GM12878 (cell line): Measurements from ENCODE around the gene DNAAF9. TPM values are rescaled to one million over a fixed set of nuclear protein-coding genes. Genes with fewer than 3 reads are reported as not detected.

Experiments
- ATAC-seq: fragments of 200-7000 bp; cut with Tn5 transposase; 3 replicates; pipeline ENCODE4 v1.9.1; 2020; ENCODE audit warnings: mild to moderate bottlenecking, moderate library complexity
- BruUV-seq: library from RNA; stranded (reverse); fragments of 400-500 nt; replicated peaks from 2 replicates; lab custom pipeline; 2021; lab: Mats Ljungman, UMichigan
- CTCF ChIA-PET: fragments of 300-600 bp; sonication (Branson Sonifier 250); formaldehyde crosslinking; extraction: SDS; loops from one replicate; lab custom pipeline; 2021; ENCODE audit warnings: inconsistent platforms; lab: Yijun Ruan, JAX
- POLR2A ChIA-PET: fragments of 350-600 bp; formaldehyde crosslinking; extraction: SDS; loops from one replicate; lab custom pipeline; 2021; ENCODE audit warnings: inconsistent platforms; lab: Charles Lee
- RAD21 ChIA-PET: fragments of 300-600 bp; sonication (Branson Sonifier 250); formaldehyde crosslinking; loops from one replicate; lab custom pipeline; 2023; ENCODE audit warnings: antibody characterized with exemption; ENCODE audit not compliant: unreplicated experiment; lab: Charles Lee
- SMC1A ChIA-PET: fragments of 300-600 bp; sonication (Branson Sonifier 250); formaldehyde crosslinking; loops from one replicate; lab custom pipeline; 2023; ENCODE audit not compliant: unreplicated experiment, uncharacterized antibody; lab: Charles Lee
- DNase-seq: peaks from one replicate; pipeline ENCODE4 v3.0.0-alpha.2; 2011; ENCODE audit warnings: low read depth, low spot score
- FAIRE-seq: peaks from 3 replicates; lab custom pipeline; 2011; peaks lifted over from hg19 to GRCh38; lab: Jason Lieb, UNC
- H2AFZ ChIP-seq: 2 replicates; pipeline ENCODE4 v1.6.0; 2011; ENCODE audit warnings: low read depth, low read length, control low read depth; ENCODE audit not compliant: control insufficient read depth
- H3K27ac ChIP-seq: 2 replicates; pipeline ENCODE4 v1.5.1; 2011; ENCODE audit warnings: control low read depth; ENCODE audit not compliant: control insufficient read depth, insufficient read depth
- H3K27me3 ChIP-seq, 2 experiments: replicated peaks in 1 of 2; 2 replicates each; pipeline versions ENCODE4 v1.6.0 to v1.6.1; 2011; ENCODE audit warnings: low read length in 1 of 2; ENCODE audit not compliant: control insufficient read depth in 2 of 2, insufficient read depth in 2 of 2
- H3K36me3 ChIP-seq, 2 experiments: 2 replicates each; pipeline ENCODE4 v1.5.1; 2011; ENCODE audit warnings: low read length in 1 of 2; ENCODE audit not compliant: control insufficient read depth in 2 of 2, insufficient read depth in 2 of 2
- H3K4me1 ChIP-seq: 2 replicates; pipeline ENCODE4 v1.6.1; 2011; ENCODE audit warnings: mild to moderate bottlenecking, low read length, moderate library complexity, mixed read lengths; ENCODE audit not compliant: control insufficient read depth, insufficient read depth
- H3K4me2 ChIP-seq: 2 replicates; pipeline ENCODE4 v1.6.0; 2011; ENCODE audit warnings: control low read depth; ENCODE audit not compliant: control insufficient read depth, insufficient read depth
- H3K4me3 ChIP-seq: fragments of 200-600 bp; sonication (generic); 2 replicates; pipeline ENCODE4 v1.5.1; 2016
- H3K79me2 ChIP-seq: 2 replicates; pipeline ENCODE4 v1.6.0; 2011; ENCODE audit warnings: low read length; ENCODE audit not compliant: control insufficient read depth, insufficient read depth
- H3K9ac ChIP-seq: 2 replicates; pipeline ENCODE4 v1.8.0; 2011; ENCODE audit warnings: low read length, control low read depth, mixed read lengths; ENCODE audit not compliant: control insufficient read depth, insufficient read depth
- H3K9me3 ChIP-seq: replicated peaks from 3 replicates; pipeline ENCODE4 v1.5.1; 2011; ENCODE audit warnings: mild to moderate bottlenecking, low read length; ENCODE audit not compliant: control insufficient read depth, insufficient read depth
- H4K20me1 ChIP-seq: 2 replicates; pipeline ENCODE4 v1.6.0; 2011; ENCODE audit not compliant: control insufficient read depth, insufficient read depth
- BRCA1 ChIP-seq: IDR thresholded peaks from 2 replicates; pipeline ENCODE4 v1.6.1; 2011; ENCODE audit warnings: low read depth, low read length, improper control_type of control experiment
- CHD1 ChIP-seq: IDR thresholded peaks from 2 replicates; pipeline ENCODE4 v1.6.1; 2012; ENCODE audit warnings: low read depth, low read length, improper control_type of control experiment
- EED ChIP-seq: sonication (generic); IDR thresholded peaks from 2 replicates; pipeline ENCODE4 v1.6.1; 2016; ENCODE audit warnings: antibody characterized with exemption, low read depth
- FOXM1 ChIP-seq: IDR thresholded peaks from 2 replicates; pipeline ENCODE4 v1.6.1; 2012; ENCODE audit warnings: low read depth, mild to moderate bottlenecking, inconsistent platforms, low read length, moderate library complexity
- GATAD2B ChIP-seq: fragments of 450-650 bp; conservative IDR thresholded peaks from 2 replicates; pipeline ENCODE4 v1.6.1; 2017; ENCODE audit warnings: low read depth, mild to moderate bottlenecking, moderate library complexity
- HCFC1 ChIP-seq: fragments of 150-350 bp; IDR thresholded peaks from 2 replicates; pipeline ENCODE4 v1.6.1; 2014; ENCODE audit warnings: low read length
- HDGF ChIP-seq: fragments of 450-650 bp; IDR thresholded peaks from 2 replicates; pipeline ENCODE4 v1.6.1; 2016; ENCODE audit warnings: antibody characterized with exemption
- IKZF2 ChIP-seq, 2 experiments: fragments of 450-650 bp; IDR thresholded peaks; 2 replicates each; pipeline ENCODE4 v1.6.1; 2017; ENCODE audit warnings: mild to moderate bottlenecking in 2 of 2, moderate library complexity in 2 of 2
- KAT2A ChIP-seq: conservative IDR thresholded peaks from 2 replicates; pipeline ENCODE4 v1.6.1; 2011; ENCODE audit warnings: low read depth, low read length; ENCODE audit not compliant: control insufficient read depth
- MEF2A ChIP-seq: IDR thresholded peaks from 2 replicates; pipeline ENCODE4 v1.6.1; 2011; ENCODE audit warnings: low read depth, mild to moderate bottlenecking, low read length, moderate library complexity; ENCODE audit not compliant: insufficient read depth
- MTA3 ChIP-seq: IDR thresholded peaks from 2 replicates; pipeline ENCODE4 v1.6.1; 2012; ENCODE audit warnings: low read length, inconsistent platforms, borderline replicate concordance
- RUNX3 ChIP-seq: IDR thresholded peaks from 2 replicates; pipeline ENCODE4 v1.6.1; 2012; ENCODE audit warnings: low read length, inconsistent platforms
- SMAD1 ChIP-seq: fragments of 450-650 bp; IDR thresholded peaks from 2 replicates; pipeline ENCODE4 v1.6.1; 2018; ENCODE audit warnings: mild to moderate bottlenecking, low read depth; ENCODE audit not compliant: partially characterized antibody
- SP1 ChIP-seq: IDR thresholded peaks from one replicate; pipeline ENCODE4 v1.6.1; 2011; ENCODE audit warnings: low read depth, low read length
- TCF3 ChIP-seq: IDR thresholded peaks from 2 replicates; pipeline ENCODE4 v1.6.1; 2012; ENCODE audit warnings: low read depth, mild to moderate bottlenecking, low read length, borderline replicate concordance; ENCODE audit not compliant: insufficient read depth
- ZNF217 ChIP-seq: fragments of 450-650 bp; IDR thresholded peaks from 2 replicates; pipeline ENCODE4 v1.6.1; 2017; ENCODE audit warnings: antibody characterized with exemption, mild to moderate bottlenecking
- ZNF24 ChIP-seq: fragments of 450-650 bp; IDR thresholded peaks from 2 replicates; pipeline ENCODE4 v1.6.1; 2017; ENCODE audit warnings: antibody characterized with exemption, mild to moderate bottlenecking
- ZNF384 ChIP-seq: IDR thresholded peaks from 2 replicates; pipeline ENCODE4 v1.6.1; 2012; ENCODE audit warnings: low read depth, mild to moderate bottlenecking, low read length, improper control_type of control experiment, borderline replicate concordance
- WGBS: methylation state at CpG from one replicate; pipeline ENCODE4 v1.1.6; 2016; ENCODE audit warnings: low lambda C conversion rate; ENCODE audit not compliant: insufficient replicate concordance, insufficient coverage; ENCODE audit errors: missing lambda C conversion rate; 5-methylcytosine and 5-hydroxymethylcytosine counted together
- in situ Hi-C: fragments of 300-500 bp; cut with MboI; formaldehyde crosslinking; loops from 9 replicates; pipeline ENCODE4 v1.14.3; 2018; ENCODE audit warnings: mixed read lengths
- intact Hi-C: fragments of 100-400 bp; cut with micrococcal nuclease; formaldehyde crosslinking; loops from one replicate; pipeline ENCODE4 v1.14.2; 2022; ENCODE audit not compliant: unreplicated experiment
- polyA plus RNA-seq, 11 experiments: library from polyadenylated mRNA; depleted of rRNA in 4 of 11; unstranded in 6 of 11; stranded (reverse) in 5 of 11; fragments of >200 nt; fragmentation: Nextera tagmentation in 4 of 11; fragmentation: Illumina TruSeq in 1 of 11; extraction: Ambion mirVana in 4 of 11; extraction: Trizol in 1 of 11; gene quantifications; 1 replicate in 1 of 11; 2 replicates in 10 of 11; pipeline versions ENCODE4 v1.2.1 to v1.2.3, GENCODE V29; 2011 to 2016; ENCODE audit warnings: inconsistent platforms in 2 of 11, missing spikeins in 2 of 11, low read depth in 1 of 11
- total RNA-seq, 4 experiments: library from RNA; depleted of rRNA in 3 of 4; stranded (reverse); fragments of >200 nt in 3 of 4; fragmentation: Illumina TruSeq in 1 of 4; extraction: Trizol in 1 of 4; gene quantifications; 2 replicates each; pipeline versions ENCODE4 v1.2.1 to v1.2.3, GENCODE V29; 2013 to 2021
- TF ChIP-seq, protein P1 (sequence below): fragments of 450-650 bp; formaldehyde crosslinking; IDR thresholded peaks from 2 replicates; pipeline ENCODE4 v1.4.0; 2020; ENCODE audit warnings: mild to moderate bottlenecking, moderate library complexity
- TF ChIP-seq, protein P2 (sequence below): fragments of 450-650 bp; IDR thresholded peaks from 2 replicates; pipeline ENCODE4 v1.6.1; 2017; ENCODE audit warnings: mild to moderate bottlenecking

The DNAAF9 gene
- total and polyA plus RNA-seq, 10 of the 15 experiments (the other 5 are each of a cell fraction or from before 2014, with no cell fraction given): 0.08 to 2.1 (median 1.3) TPM

DNA sequence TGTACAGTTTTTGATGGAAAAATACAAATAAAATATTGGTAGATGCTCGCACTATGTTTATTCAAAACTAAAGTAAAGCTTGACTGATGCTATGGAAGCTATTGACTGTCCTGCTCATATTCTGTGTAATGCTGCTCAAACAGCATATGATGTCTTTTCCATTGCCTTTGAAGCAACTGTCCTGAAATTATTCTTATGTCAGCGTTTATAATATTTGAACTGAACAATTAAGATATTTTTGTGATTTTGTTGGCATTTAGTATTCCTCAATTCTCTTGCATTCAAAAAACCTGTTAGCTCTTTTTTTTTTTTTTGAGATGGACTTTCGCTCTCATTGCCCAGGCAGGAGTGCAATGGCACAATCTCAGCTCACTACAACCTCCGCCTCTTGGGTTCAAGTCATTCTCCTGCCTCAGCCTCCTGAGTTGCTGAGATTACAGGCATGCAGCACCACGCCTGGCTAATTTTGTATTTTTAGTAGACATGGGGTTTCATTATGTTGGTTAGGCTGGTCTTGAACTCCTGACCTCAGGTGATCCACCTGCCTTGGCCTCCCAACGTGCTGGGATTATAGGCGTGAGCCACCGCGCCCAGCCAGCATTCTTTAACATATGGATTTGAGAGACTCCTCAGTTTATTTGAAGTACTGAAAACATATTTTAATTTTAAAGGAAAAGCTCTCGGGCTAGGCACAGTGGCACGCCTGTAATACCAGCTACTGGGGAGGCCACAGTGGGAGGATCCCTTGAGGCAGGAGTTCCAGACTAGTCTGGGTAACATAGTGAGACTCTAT lies 5.3 kb upstream of the DNAAF9 start:
- no peaks in the 10 kb centered on the region for H3K79me2 ChIP-seq
- POLR2A ChIA-PET: no interaction called here
- H3K4me2 ChIP-seq: no peak overlapping the region
- CTCF ChIA-PET: interaction anchor here (1.2 kb wide), 1 partner anchor 19 kb away, joined by 3 read pairs; no protein-coding TSS in a partner anchor
- no peak for ATAC-seq
- H3K36me3 ChIP-seq: no peaks in the 10 kb centered on the region
- no peak overlapping the region for H3K27ac ChIP-seq
- no peak overlapping the region for H3K9ac ChIP-seq
- DNase-seq: no peak
- H3K4me3 ChIP-seq: no peak overlapping the region
- FAIRE-seq: no peak
- TF ChIP-seq BRCA1 (no peak), TCF3 (no peak), HDGF (no peak), FOXM1 (no peak), HCFC1 (no peak), CHD1 (no peak), MEF2A (no peak), IKZF2 (IDR thresholded peaks at IDR 0.05) (no peak), GATAD2B (no peak), SMAD1 (no peak), RUNX3 (no peak), MTA3 (no peak), ZNF24 (no peak), ZNF384 (no peak), EED (no peak), SP1 (no peak), ZNF217 (no peak), KAT2A (no peak)
- TF ChIP-seq, protein P1, sequence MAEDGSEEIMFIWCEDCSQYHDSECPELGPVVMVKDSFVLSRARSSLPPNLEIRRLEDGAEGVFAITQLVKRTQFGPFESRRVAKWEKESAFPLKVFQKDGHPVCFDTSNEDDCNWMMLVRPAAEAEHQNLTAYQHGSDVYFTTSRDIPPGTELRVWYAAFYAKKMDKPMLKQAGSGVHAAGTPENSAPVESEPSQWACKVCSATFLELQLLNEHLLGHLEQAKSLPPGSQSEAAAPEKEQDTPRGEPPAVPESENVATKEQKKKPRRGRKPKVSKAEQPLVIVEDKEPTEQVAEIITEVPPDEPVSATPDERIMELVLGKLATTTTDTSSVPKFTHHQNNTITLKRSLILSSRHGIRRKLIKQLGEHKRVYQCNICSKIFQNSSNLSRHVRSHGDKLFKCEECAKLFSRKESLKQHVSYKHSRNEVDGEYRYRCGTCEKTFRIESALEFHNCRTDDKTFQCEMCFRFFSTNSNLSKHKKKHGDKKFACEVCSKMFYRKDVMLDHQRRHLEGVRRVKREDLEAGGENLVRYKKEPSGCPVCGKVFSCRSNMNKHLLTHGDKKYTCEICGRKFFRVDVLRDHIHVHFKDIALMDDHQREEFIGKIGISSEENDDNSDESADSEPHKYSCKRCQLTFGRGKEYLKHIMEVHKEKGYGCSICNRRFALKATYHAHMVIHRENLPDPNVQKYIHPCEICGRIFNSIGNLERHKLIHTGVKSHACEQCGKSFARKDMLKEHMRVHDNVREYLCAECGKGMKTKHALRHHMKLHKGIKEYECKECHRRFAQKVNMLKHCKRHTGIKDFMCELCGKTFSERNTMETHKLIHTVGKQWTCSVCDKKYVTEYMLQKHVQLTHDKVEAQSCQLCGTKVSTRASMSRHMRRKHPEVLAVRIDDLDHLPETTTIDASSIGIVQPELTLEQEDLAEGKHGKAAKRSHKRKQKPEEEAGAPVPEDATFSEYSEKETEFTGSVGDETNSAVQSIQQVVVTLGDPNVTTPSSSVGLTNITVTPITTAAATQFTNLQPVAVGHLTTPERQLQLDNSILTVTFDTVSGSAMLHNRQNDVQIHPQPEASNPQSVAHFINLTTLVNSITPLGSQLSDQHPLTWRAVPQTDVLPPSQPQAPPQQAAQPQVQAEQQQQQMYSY (CRISPR knock-in tag): no peak
- TF ChIP-seq, protein P2, sequence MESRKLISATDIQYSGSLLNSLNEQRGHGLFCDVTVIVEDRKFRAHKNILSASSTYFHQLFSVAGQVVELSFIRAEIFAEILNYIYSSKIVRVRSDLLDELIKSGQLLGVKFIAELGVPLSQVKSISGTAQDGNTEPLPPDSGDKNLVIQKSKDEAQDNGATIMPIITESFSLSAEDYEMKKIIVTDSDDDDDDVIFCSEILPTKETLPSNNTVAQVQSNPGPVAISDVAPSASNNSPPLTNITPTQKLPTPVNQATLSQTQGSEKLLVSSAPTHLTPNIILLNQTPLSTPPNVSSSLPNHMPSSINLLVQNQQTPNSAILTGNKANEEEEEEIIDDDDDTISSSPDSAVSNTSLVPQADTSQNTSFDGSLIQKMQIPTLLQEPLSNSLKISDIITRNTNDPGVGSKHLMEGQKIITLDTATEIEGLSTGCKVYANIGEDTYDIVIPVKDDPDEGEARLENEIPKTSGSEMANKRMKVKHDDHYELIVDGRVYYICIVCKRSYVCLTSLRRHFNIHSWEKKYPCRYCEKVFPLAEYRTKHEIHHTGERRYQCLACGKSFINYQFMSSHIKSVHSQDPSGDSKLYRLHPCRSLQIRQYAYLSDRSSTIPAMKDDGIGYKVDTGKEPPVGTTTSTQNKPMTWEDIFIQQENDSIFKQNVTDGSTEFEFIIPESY: no peak
- TF ChIP-seq, all 136 proteins: peak for 0
- H3K9me3 ChIP-seq: no peaks in the 10 kb centered on the region; the same call in 2 of the 3 replicates
- 45% methylated on average over 11 of the region's 11 CpGs for WGBS
- no peak overlapping the region for H2AFZ ChIP-seq
- no peaks in the 10 kb centered on the region for H3K27me3 ChIP-seq
- in situ Hi-C loops: no loop called here
- RAD21 ChIA-PET: no interaction called here
- SMC1A ChIA-PET: no interaction called here
- no TSS peak for BruUV-seq
- intact Hi-C loops: no loop called here
- H3K4me1 ChIP-seq: no peaks in the 10 kb centered on the region
- no peaks in the 10 kb centered on the region for H4K20me1 ChIP-seq
